ENCODE measurements around the gene MFSD11. TPM values are rescaled to one million over a fixed set of nuclear protein-coding genes. Genes with fewer than 3 reads are reported as not detected.

MFSD11 gene
- total RNA-seq, 1 experiment from 2014 or later, result 42.3 TPM

DNA sequence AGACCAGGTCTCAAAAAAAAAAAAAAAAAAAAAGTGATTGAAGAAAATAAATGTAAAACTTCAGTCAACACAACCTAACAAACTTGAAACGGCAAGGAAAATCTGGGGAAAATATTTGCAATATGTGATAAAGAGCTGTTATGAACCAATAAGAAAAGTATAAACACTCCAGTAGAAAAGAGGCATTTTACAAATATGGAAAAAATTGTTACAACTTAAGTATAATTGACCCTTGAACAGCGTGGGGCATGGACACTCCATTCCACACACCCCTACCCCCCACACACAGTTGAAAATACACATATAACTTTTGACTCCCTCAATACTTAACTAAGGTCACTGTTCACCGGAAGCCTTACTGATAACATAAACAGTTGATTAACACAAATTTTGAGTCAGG is 20.7 kb downstream of the MFSD11 start:
- ChIA-PET POLR2A (interaction anchor here (0.7 kb wide), 2 partner anchors 27 to 82 kb away, joined by 5 to 7 read pairs; no protein-coding TSS in a partner anchor), CTCF (no interaction called here)
- H3K27ac ChIP-seq (ENCODE audit: low read length), result no peak overlapping the region
- intact Hi-C loops (cut with micrococcal nuclease; ENCODE audit: unreplicated experiment), result no loop called here
- DNase-seq (ENCODE audit: low read depth, low spot score) (no peak), ATAC-seq (no peak)
- H3K27me3 ChIP-seq (ENCODE audit: control insufficient read depth, insufficient read depth, low read length), result no peaks in the 10 kb centered on the region
- H3K36me3 ChIP-seq (ENCODE audit: control insufficient read depth, insufficient read depth, low read length), result no peaks in the 10 kb centered on the region; the same call in 1 of the 2 replicates
- H3K4me1 ChIP-seq (ENCODE audit: control insufficient read depth, insufficient read depth, low read length), result no peaks in the 10 kb centered on the region
- BruUV-seq (replicated peaks), result no TSS peak
- no peak overlapping the region for H3K4me3 ChIP-seq (ENCODE audit: low read depth in 2 of 2, low read length in 2 of 2)
- in situ Hi-C loops (cut with HindIII; ENCODE audit: low pct_unique_long_range_greater_than_20kb, low sequenced_read_pairs), result no loop called here
- no peak for TF ChIP-seq SIN3A (IDR thresholded peaks at IDR 0.05; ENCODE audit: borderline replicate concordance, insufficient read depth, low read depth, low read length)
- no peak for TF ChIP-seq CTCF (IDR thresholded peaks at IDR 0.05)
- no peak for TF ChIP-seq REST (IDR thresholded peaks at IDR 0.05; ENCODE audit: insufficient read depth in 1 of 2, low read depth in 2 of 2, low read length in 1 of 2)
- no peak for TF ChIP-seq TCF7L2 (IDR thresholded peaks at IDR 0.05; ENCODE audit: low read depth, low read length)
- TF ChIP-seq POLR2AphosphoS5 (IDR thresholded peaks at IDR 0.05; ENCODE audit: low read depth, low read length), result no peak
- H3K9me3 ChIP-seq (ENCODE audit: control insufficient read depth, insufficient read depth, low read depth, low read length), result no peaks in the 10 kb centered on the region

- H3K4me3 ChIP-seq (ENCODE audit: low read depth in 2 of 2, low read length in 2 of 2), result no peak overlapping the region
- ChIA-PET POLR2A (no interaction called here), CTCF (no interaction called here)
- no peaks in the 10 kb centered on the region for H3K4me1 ChIP-seq (ENCODE audit: control insufficient read depth, insufficient read depth, low read length)
- DNase-seq (ENCODE audit: low read depth, low spot score) (no peak), ATAC-seq (peak; percentile 48; the same call in 1 of the 2 replicates)
- H3K27me3 ChIP-seq (ENCODE audit: control insufficient read depth, insufficient read depth, low read length), result no peaks in the 10 kb centered on the region
- TF ChIP-seq REST (IDR thresholded peaks at IDR 0.05; ENCODE audit: insufficient read depth in 1 of 2, low read depth in 2 of 2, low read length in 1 of 2) (no peak), CTCF (IDR thresholded peaks at IDR 0.05) (no peak), POLR2AphosphoS5 (IDR thresholded peaks at IDR 0.05; ENCODE audit: low read depth, low read length) (no peak), TCF7L2 (IDR thresholded peaks at IDR 0.05; ENCODE audit: low read depth, low read length) (no peak), SIN3A (IDR thresholded peaks at IDR 0.05; ENCODE audit: borderline replicate concordance, insufficient read depth, low read depth, low read length) (no peak)
- H3K27ac ChIP-seq (ENCODE audit: low read length), result no peak overlapping the region
- in situ Hi-C loops (cut with HindIII; ENCODE audit: low pct_unique_long_range_greater_than_20kb, low sequenced_read_pairs) (no loop called here), intact Hi-C loops (cut with micrococcal nuclease; ENCODE audit: unreplicated experiment) (no loop called here)
- peaks cover 10% of the 10 kb centered on the region for H3K36me3 ChIP-seq (ENCODE audit: control insufficient read depth, insufficient read depth, low read length)
- H3K9me3 ChIP-seq (ENCODE audit: control insufficient read depth, insufficient read depth, low read depth, low read length), result no peaks in the 10 kb centered on the region
- no TSS peak for BruUV-seq (replicated peaks)
These were observed 35.1 kb downstream of the MFSD11 start for GRCh38 chr17:76772842-76773525.

Measured in Panc1 (cell line).